CD4-positive, alpha-beta T cell treated with Interleukin-4 for 4 hours (primary cell): Measurements from ENCODE around the gene MYOZ3.

Experiments
- DNase-seq: peaks from one replicate; pipeline ENCODE4 v3.0.0-alpha.2; 2020

Gene MYOZ3, protein sequence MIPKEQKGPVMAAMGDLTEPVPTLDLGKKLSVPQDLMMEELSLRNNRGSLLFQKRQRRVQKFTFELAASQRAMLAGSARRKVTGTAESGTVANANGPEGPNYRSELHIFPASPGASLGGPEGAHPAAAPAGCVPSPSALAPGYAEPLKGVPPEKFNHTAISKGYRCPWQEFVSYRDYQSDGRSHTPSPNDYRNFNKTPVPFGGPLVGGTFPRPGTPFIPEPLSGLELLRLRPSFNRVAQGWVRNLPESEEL

DNA sequence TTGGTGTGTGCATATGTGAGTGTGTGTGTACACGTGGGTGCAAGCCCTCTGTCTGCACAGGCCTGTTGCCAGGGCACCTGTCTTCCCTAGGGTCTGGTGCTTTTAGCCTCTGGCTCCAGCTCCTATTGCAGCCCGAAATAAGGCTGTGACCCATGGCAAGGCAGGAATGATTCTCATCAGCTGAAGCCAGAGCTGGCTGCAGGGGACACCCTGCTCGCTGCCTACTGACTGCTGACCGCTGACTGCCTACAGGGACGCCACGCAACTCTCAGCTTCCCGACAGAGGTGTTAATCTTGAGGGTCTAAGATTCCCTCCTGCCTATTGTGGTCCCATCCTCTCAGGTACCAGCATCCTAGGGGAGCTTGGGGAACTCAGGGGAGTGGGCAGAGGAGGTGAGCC lies at the start of gene MYOZ3:
Gene MYOZ3, plus strand, starts transcription at position 166 of the 400 bp plus-strand sequence. CDS start 1,691 bp downstream, outside the sequence.
- no peak for DNase-seq

DNA sequence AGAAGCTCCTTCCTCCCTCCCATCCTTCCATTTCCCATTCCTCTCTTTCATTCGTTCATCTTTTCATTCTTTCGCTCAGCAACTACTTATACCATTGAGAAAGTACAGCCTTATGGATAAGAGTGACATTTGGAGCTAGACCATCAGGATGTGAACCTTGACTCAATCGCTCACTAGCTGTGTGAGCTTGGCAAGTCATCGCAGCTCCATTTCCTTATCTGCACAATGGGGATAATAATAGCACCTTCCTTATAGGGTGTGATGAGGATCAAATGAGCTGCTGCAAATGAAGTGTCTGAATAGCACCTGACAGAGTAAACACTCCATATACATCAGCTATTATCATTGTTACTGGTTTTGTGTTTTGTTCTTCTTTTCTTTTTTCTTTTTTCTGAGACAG lies 48.6 kb upstream of the MYOZ3 start:
- no peak for DNase-seq

DNA sequence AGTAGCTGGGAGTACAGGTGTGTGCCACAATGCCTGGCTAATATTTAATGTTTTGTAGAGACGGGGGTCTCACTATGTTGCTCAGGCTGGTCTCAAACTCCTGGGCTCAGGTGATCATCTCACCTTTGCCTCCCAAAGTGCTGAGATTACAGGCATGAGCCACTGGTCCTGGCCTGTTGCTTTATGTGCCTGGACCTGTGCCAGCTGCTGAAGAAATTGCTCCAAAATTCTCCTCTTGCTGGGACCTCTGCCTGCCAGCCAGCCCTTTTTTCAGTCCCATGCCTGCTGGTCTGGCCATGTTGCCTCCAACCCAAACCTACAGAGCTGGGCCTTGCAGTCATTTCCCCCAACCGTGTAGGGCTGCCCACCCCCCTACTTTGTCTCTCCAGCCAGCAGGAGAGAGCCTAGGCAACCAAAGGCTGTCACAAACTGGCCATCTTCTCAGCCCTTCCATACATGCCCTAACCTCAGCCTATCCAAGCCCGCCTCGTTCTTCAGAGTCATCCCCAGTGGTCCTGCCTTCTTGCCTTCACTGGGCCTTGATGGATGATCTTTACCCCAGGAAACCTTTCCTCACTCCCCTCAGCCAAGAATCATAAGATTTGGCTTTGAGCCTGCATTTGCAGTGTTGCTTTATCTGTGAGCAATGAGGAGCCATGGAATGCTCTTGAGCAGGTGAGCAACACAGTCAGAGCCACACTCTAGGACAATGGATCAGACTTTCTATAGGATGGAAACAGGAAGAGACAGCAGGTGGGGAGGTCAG lies 48.0 kb upstream of the MYOZ3 start:
- no peak for DNase-seq

DNA sequence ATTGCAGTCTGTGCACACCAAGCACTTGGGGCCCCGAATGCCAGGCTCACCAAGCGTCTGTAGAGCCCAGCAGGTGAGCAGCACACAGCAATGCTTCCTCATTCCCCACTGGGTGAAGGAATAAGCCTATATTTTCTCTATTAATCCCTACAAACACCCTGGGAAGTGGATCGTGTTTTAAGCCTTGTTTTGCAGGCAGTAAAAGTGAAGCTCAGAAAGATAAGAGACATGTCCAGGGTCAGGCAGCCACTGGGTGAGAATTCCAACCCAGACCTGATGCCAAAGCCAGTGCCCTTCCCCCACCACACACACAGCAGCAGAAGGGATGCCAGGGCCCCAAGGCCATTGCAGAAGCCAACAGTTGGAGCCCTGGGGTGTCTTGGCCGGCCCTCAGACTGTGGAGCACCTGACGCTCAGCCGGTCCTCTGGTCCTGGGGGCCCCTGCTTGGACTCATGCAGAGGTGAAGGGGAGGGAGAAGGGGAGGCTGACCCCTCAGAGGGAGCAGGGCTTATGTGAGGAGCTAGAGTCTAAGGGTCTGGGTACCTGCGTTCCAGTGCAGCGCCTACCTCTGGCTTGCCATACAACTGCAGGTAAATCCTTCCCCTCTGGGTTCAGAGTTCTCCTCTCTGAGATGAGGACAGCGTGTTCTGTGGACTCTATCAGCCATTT lies 46.9 kb upstream of the MYOZ3 start:
- no peak for DNase-seq

DNA sequence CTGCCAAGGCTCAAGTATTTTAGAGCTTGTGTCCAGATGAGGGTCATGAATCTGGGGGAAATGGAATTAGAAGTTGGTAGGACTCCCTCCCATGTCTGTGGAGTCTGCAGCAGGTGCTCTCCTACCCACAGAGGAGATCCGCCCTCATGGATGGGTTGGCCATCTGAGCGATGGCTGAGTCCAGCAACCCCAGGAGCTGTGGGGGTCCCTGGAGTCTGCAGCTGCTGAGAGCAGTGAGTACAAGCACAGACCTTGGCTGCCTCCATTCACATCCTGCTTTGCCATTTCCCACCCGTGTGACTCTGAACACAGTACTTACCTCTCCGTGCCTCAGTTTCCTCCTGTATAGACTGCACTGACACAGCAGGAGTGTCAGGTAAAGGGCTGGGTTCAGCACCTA lies 46.4 kb upstream of the MYOZ3 start:
- DNase-seq = no peak

DNA sequence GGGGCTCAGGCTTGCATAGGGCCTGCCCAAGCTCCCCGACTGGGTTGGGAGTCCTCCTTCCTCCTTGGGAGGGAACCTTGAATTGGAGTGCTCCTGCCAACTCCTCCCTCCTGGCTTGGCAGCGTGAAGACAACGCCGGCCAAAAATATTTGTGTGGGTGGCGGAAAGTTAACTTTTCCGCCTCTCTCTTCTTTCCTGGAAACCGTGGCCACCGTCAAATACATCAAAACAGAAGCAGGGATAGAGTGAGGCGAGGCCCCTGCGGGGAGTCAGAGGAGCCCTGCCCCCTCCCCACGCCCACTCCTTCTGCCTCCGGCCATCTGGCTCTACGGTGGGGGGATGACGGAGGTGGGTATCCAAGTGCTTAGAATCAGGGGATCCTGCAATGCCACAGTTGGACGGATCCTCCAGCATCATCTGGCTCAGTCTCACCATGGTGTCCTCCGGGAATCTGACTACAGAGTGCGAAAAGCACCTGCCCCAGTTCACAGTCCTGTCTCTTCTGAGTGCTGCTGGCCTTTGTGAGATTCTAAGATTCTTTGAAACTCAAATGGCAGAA lies 45.8 kb upstream of the MYOZ3 start:
- DNase-seq = no peak

DNA sequence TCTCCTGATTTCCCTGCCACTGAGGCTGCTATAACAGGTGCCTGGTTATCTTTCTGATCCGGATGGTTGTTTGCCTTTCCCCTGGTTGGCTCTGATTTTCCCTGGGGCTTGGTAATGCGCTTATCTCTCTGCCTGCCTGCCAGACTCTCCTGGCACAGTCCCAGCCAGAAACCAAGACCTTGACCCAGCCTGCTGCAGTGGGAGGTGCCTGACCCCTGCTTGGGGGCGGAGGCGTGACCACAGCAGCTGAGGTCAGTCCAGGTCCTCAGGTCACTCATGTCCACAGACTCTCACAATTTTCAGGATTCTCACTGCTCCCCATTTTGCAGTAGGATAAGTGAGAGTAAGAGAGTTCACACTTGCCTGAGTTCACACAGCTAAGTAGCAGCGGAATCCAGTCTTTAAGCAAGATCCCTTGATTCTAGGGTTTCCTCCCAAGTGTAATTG lies 45.0 kb upstream of the MYOZ3 start:
- DNase-seq = no peak

DNA sequence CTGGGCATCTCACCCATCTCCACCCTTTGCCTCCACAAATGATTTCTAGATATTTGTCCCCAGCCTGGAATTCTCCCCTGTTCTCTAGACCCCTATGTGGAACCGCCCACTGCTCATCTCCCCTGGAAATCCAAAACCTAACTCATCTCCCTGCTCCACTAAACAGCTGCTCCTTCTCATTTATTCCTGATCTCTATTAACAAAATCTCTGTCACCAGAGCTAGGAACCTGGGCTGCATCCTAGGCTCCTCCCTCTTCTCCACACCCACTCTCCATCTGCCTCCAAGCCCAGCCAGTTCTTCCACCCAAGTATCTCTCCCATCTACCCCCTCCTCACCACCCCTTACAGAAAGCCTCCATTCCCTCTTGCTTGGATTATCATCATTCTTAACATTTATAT lies 44.5 kb upstream of the MYOZ3 start:
- no peak for DNase-seq

DNA sequence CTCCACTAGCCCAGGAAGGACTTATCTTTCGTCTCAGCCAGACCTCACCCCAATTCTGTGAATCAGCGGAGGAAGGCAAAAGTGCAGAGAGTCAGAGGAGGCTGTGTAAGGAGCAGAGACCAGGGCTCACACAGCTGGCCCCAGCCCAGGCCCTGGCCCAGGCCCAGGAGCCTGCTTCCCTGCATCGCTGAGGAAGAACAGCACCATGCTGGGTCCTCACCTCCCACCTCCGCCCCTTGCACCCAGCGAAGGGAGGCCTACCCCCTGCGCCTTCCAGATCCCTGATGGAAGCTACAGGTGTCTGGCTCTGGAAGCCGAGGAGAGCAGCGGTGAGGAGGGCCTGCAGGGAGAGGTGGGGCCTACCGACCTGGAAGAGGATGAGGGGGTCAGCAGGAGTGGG lies 42.9 kb upstream of the MYOZ3 start:
- no peak for DNase-seq

DNA sequence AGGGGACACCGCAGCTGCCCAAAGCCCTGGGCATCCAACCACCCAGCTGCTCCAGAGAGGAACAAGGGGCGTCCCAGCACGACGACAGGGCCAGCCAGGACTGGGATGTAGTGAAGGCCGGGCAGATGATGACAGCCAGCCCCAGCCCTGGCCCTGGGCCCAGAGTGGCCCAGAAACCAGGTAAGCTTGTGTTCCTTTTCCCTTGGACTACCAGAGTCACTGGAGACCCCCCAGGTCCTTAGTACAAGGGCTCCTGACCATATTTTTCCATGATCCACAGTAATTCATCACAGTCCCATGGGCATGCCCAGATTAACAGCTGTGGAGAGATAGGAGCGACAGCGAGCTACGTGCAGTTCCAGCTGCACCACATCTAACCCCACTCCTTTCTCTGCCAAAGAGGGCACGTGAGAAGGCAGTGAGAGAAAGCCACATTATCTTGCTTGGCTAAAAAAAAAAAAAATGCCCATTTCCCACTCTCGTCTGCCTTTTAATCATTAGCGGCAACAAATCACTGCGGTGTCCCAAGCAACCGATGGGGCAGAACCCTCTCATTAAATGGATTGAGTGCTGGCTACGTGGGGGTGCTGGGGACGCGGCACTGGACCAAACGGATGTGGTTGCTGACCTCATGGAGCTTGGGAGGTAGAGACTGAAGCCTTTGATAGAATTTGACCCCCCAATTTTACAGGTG lies 42.3 kb upstream of the MYOZ3 start:
- no peak for DNase-seq

DNA sequence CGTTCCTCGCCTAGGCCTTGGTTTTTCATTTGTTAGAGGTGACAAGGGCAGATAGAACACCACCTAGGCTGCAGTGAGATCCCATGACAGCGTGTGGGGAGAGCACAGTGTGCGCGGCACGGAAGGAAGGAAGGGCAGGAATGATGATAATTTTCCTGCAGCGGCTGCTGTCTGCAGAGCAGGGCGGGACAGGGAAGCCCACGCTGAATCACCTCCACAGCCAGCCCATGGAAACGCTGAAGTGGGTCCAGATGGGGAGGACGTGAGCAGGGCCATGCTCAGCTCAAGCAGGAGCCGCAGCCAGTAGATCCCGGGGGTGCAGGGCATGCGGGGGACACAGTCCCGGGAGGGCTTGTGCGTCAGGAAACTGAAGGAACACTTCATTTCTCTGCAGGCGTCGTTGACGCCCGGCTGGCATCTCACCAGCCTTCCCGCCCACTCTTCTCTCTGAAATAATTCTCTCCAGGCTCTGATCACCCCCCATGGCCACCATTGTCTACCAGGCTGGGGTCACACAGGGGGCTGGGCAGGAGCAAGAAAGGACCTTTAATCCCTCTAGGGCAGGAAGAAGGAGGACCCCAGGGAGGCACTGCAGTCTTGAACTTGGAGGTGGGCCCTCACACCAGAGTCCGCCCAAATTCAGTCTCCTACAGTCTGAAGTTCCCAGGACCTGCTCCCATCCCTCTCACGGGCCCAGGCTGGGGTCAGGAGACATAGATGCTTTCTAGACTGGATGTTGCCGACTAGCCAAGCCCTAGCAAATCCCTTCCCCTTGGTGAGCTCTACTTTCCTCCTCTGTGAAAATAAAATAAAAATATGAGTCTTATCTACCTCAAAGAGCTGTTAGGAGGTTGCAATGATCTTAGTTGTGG lies 41.5 kb upstream of the MYOZ3 start:
- DNase-seq = no peak

DNA sequence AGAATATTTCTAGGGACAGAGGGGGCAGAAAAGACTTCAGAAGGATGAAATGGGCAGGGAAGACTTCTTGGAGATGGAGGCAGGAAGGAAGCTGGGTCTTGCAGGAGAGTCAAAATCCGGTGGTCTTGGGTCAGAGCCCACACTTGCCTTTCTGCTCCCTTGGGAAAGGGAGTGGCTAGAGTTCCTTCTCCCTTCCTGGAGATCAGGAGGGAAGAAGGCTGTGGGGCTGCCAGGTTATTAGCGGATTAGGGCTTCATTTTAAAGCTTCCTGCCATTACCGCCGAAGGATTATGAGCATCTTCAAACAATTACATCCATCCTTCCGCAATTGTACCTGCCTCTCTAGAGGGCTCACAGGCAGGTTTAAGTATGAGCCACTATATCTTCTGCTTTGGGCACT lies 39.8 kb upstream of the MYOZ3 start:
- DNase-seq = no peak

DNA sequence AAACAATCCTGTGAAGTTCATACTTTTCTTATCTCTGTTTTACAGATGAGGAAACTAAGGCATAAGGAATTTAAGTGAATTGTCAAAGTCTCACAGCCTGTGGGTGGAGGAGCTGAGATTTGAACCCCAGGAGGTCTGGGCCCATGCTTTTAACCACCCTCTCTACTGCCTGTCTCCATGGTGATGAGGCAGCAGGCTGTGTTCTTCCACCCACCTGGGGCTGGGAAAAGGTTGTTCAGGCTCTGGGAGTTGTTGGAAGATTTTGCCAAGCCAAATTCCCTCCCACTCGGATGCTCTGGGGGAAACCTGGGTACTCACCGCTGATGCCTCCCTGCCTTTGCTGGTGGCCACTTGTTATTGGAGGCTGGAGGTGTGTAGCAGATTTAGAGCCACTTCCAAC lies 38.9 kb upstream of the MYOZ3 start:
- DNase-seq = no peak

DNA sequence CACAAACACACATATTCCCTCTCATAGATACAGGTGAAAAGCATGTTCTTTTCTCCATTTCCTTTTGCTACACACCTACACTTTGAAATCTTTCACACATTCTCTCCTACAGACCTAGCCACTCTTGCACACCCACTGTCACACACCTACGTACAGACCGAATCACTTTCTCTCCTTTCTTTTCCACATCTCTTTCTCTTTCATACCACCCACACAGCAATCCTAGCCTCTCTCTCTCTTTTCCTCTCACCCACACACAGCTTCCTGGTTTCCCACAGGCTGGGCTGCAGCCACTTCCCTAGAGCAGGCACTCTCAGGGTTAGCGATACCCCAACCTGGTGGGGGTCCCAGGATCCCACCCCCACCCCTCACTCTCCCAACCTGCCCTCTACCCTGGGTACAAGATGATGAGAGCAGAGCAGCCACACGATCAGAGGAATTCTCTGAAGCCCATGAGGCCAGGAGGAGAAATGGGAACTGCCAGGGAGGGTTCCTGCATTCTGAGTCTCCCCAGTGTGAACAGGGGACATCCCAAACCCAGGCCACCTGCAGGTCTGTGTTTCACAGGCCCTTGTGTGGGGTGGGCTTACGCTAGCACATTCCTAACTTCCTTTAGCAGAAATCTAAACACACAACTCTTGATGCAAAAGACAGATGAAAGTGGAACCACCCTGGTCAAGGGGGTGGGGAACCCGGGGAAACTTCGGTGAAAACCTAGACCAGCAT lies 37.7 kb upstream of the MYOZ3 start:
- DNase-seq = no peak

DNA sequence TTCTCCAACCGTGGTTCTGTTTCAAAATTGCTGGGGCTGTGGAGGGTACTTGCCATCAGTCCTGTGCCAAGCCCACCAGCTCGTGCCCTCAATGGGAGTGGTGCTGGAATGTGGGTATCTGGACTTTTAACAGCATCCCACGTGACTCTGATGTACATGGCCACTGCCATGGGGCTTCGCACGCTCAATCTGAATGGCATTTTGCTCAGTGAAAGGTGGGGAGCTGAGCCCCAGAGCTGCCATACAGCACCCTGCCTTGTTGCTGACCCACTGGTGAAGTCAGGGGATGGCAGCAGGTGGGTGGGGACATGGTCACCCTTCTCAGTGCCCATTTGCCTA lies 37.2 kb upstream of the MYOZ3 start:
- no peak for DNase-seq

DNA sequence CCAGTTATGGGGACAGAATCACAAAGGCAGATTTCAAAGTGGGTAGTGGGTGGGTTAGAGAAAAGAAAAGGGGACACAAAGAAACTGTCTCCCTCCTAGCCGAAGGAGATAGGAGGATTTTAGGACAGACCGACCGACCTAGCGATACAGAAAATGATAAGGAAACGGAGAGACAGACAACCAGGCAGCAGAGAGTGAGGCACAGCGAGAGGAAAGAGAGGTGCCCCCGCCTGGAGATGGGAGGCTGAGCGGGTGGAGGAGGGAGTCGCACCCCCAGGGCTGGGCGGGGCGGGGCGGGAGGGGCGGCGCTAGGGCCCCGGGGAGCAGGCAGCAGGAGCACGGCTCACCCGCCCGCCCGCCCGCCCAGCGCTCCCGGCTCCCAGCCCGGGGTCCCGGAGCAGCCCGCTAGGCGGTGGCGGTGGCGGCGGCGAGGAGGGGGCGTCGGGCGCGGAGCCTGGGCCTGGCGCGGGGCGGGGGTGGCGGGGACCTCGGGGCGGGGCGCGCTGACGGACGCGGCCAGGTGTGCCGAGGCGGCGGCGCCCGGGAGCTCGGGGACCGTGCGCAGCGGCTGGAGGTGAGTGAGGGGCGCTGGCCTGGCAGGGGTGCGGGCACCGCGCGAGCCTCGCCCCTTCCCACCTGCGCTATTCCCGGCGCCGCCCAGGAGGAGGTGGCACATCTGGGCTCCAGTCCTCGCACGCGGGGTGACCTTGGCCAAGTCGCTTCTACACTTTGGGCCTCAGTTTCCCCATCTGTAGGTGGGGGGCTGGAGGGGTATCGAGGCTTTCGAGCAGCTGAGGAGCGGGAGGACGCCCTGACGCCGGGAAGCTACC lies 36.5 kb upstream of the MYOZ3 start:
- no peak for DNase-seq

DNA sequence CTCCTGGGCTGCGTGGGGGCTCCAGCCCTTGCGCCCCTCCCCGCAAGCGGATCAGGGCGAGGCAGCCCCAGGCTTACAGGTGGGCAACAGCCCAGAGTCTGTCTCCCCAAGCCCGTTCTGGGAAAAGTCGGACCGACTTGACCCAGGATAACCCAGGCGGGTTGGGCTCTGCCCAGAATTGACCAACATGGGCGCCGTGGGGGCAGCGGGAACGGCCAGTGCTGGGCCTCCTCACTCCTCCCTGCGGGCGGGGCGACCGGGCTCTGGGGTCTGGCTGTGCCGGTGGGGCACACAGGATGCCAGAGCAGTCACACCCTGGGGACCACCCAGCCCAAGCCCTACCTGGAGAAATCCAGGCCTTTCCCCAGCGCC lies 35.9 kb upstream of the MYOZ3 start:
- no peak for DNase-seq

DNA sequence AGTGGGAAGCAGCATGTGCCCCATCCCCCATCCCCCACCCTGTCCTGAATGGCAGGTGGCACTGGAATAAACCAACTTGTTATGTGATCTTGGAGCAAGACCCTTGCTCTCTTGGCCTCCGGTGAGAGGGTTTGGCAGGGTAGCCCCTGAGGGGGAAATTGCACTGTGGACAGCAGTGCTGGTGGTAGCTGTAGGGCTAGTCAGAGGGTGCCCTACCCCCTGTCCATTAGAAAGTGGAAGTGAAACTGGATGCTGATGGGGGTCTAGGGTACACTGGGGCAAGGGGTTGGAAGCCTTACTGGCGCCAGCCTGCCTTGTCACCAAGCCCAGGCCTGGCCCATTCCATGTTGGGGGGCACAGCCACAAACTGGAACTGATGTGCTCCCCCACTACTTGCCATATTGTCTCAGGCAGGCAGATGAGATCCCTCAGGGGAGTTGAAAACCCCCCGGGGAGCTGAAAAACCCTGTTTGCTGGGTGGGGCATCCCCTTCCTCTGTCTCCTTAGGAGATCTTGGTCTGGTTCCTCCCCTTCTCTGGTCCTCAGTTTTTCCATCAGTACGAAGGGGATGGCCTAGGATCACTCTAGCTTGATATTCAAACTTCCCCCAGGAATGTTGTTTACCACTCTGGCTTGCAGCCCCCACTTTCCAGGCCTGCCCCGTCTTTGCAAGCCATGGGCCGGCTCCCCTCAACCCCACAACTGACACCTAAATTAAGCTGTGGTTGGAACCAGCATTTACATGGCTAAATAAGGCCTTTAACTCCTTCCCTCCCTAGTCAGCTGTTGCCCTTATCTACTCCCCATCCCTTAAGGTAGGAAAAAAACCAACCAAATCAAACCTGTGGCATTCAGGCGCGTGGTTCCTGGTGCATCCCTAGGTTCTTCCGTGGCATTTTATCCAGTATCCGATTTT lies 35.0 kb upstream of the MYOZ3 start:
- no peak for DNase-seq

DNA sequence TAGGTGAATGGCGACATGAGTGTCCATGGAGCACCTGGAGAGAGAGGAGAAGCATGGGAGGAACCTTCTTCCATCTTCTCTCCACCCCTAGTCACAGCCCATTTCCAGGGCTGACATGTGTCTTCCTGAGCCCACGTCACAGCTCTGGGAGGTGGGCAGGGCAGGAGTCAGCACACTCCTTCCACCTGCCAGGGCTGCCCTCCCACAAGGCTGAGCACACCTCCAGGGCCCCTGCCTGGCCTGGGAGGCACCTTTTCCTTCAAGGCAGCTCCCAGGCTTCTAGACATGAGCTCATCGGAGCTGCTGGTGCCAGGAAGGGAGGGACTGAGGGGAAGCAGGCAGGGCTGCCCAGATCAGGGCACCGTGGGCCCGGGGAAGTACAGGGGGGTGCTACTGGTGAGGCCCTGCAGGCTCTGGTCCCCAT lies 34.2 kb upstream of the MYOZ3 start:
- no peak for DNase-seq
